IMR-90 (cell line): Measurements from ENCODE around the gene ZFAND6. TPM values are rescaled to one million over a fixed set of nuclear protein-coding genes. Genes with fewer than 3 reads are reported as not detected.

Source experiments
- ATAC-seq: fragments of 200-7000 bp; cut with Tn5 transposase; 2 replicates; pipeline ENCODE4 v1.9.1; 2020; ENCODE audit warnings: low read depth, mild to moderate bottlenecking, moderate library complexity
- BruUV-seq: library from RNA; stranded (reverse); fragments of 400-500 nt; replicated peaks from 2 replicates; lab custom pipeline; 2021; lab: Mats Ljungman, UMichigan
- CTCF ChIA-PET: fragments of 300-600 bp; formaldehyde crosslinking; extraction: SDS; loops from one replicate; lab custom pipeline; 2021; ENCODE audit warnings: antibody characterized with exemption; lab: Yijun Ruan, JAX
- POLR2A ChIA-PET: fragments of 300-600 bp; sonication (Branson Sonifier 250); formaldehyde crosslinking; loops from one replicate; lab custom pipeline; 2022; ENCODE audit warnings: antibody characterized with exemption; ENCODE audit not compliant: unreplicated experiment; lab: Charles Lee
- DNase-seq: peaks from one replicate; pipeline ENCODE4 v3.0.0; 2013
- H2AFZ ChIP-seq: replicated peaks from 2 replicates; pipeline ENCODE3; 2013; ENCODE audit warnings: low read length, mild to moderate bottlenecking; ENCODE audit not compliant: poor library complexity
- H2AK5ac ChIP-seq: 2 replicates; pipeline ENCODE4 v1.6.1; 2013; ENCODE audit warnings: low read depth, low read length, inconsistent platforms
- H2AK9ac ChIP-seq: replicated peaks from 2 replicates; pipeline ENCODE3; 2013; ENCODE audit warnings: mild to moderate bottlenecking, low read depth, low read length, moderate library complexity; ENCODE audit not compliant: poor library complexity
- H2BK120ac ChIP-seq: 2 replicates; pipeline ENCODE4 v1.6.1; 2013; ENCODE audit warnings: low read depth, low read length, inconsistent platforms
- H2BK15ac ChIP-seq: 3 replicates; pipeline ENCODE4 v1.6.1; 2013; ENCODE audit warnings: low read depth, low read length, inconsistent platforms
- H2BK20ac ChIP-seq: 2 replicates; pipeline ENCODE4 v1.6.1; 2013; ENCODE audit warnings: low read depth, mild to moderate bottlenecking, inconsistent platforms, low read length, moderate library complexity
- H2BK5ac ChIP-seq: 2 replicates; pipeline ENCODE4 v1.6.1; 2013; ENCODE audit warnings: mild to moderate bottlenecking, low read depth, low read length, inconsistent platforms; ENCODE audit not compliant: poor library complexity, severe bottlenecking
- H3K14ac ChIP-seq: replicated peaks from 2 replicates; pipeline ENCODE4 v1.6.1; 2013; ENCODE audit warnings: low read depth, low read length, inconsistent platforms
- H3K18ac ChIP-seq: 2 replicates; pipeline ENCODE4 v1.6.1; 2013; ENCODE audit warnings: low read depth, low read length, control low read depth
- H3K23ac ChIP-seq: 2 replicates; pipeline ENCODE4 v1.6.1; 2013; ENCODE audit warnings: low read depth, low read length, inconsistent platforms
- H3K27ac ChIP-seq: 2 replicates; pipeline ENCODE4 v1.5.1; 2013; ENCODE audit warnings: mild to moderate bottlenecking, control low read depth, low read length; ENCODE audit not compliant: insufficient read depth
- H3K27me3 ChIP-seq: 2 replicates; pipeline ENCODE4 v1.6.1; 2013; ENCODE audit warnings: low read length; ENCODE audit not compliant: control insufficient read depth, insufficient read depth
- H3K36me3 ChIP-seq: 2 replicates; pipeline ENCODE4 v1.6.1; 2013; ENCODE audit warnings: low read length, mixed read lengths; ENCODE audit not compliant: control insufficient read depth, insufficient read depth
- H3K4ac ChIP-seq: 2 replicates; pipeline ENCODE4 v1.6.1; 2013; ENCODE audit warnings: low read depth, low read length, inconsistent platforms
- H3K4me1 ChIP-seq: 2 replicates; pipeline ENCODE4 v1.6.1; 2013; ENCODE audit warnings: low read length, mixed read lengths; ENCODE audit not compliant: control insufficient read depth, insufficient read depth
- H3K4me2 ChIP-seq: 2 replicates; pipeline ENCODE4 v1.6.1; 2013; ENCODE audit warnings: low read depth, mild to moderate bottlenecking, control low read depth, low read length, moderate library complexity
- H3K4me3 ChIP-seq: 2 replicates; pipeline ENCODE4 v1.5.1; 2013; ENCODE audit warnings: low read depth, mild to moderate bottlenecking, control low read depth, low read length, moderate library complexity; ENCODE audit not compliant: insufficient read depth
- H3K56ac ChIP-seq: 2 replicates; pipeline ENCODE4 v1.6.1; 2013; ENCODE audit warnings: low read length, inconsistent platforms; ENCODE audit not compliant: insufficient read depth; ENCODE audit errors: extremely low read depth
- H3K79me1 ChIP-seq, 2 experiments: 2 replicates each; pipeline ENCODE4 v1.6.1; 2013; ENCODE audit warnings: low read length in 2 of 2, inconsistent platforms in 1 of 2, low read depth in 1 of 2
- H3K9ac ChIP-seq: 2 replicates; pipeline ENCODE4 v1.6.1; 2013; ENCODE audit warnings: low read depth, low read length, control low read depth
- H3K9me1 ChIP-seq: 2 replicates; pipeline ENCODE4 v1.6.1; 2013; ENCODE audit warnings: low read length, inconsistent platforms; ENCODE audit not compliant: insufficient read depth
- H3K9me3 ChIP-seq: 2 replicates; pipeline ENCODE4 v1.6.1; 2013; ENCODE audit warnings: low read length; ENCODE audit not compliant: control insufficient read depth, insufficient read depth
- H4K20me1 ChIP-seq: 2 replicates; pipeline ENCODE4 v1.6.1; 2013; ENCODE audit warnings: low read length, inconsistent platforms; ENCODE audit not compliant: insufficient read depth
- H4K5ac ChIP-seq: 2 replicates; pipeline ENCODE4 v1.6.1; 2013; ENCODE audit warnings: mild to moderate bottlenecking, low read depth, low read length, control low read depth
- H4K8ac ChIP-seq, 2 experiments: 2 replicates each; pipeline ENCODE4 v1.6.1; 2013; ENCODE audit warnings: low read depth in 2 of 2, low read length in 2 of 2, control low read depth in 1 of 2, inconsistent platforms in 1 of 2
- H4K91ac ChIP-seq: 2 replicates; pipeline ENCODE4 v1.6.1; 2013; ENCODE audit warnings: low read depth, low read length, inconsistent platforms; ENCODE audit not compliant: insufficient read depth
- CEBPB ChIP-seq: IDR thresholded peaks from 2 replicates; pipeline ENCODE4 v1.6.1; 2012; ENCODE audit warnings: low read depth, low read length, improper control_type of control experiment
- CHD1 ChIP-seq: IDR thresholded peaks from 2 replicates; pipeline ENCODE4 v1.6.1; 2012; ENCODE audit warnings: low read depth, low read length, improper control_type of control experiment
- FOS ChIP-seq: fragments of 150-350 bp; IDR thresholded peaks from 2 replicates; pipeline ENCODE4 v1.6.1; 2016; ENCODE audit warnings: low read depth, low read length
- MAFK ChIP-seq: IDR thresholded peaks from 2 replicates; pipeline ENCODE4 v1.6.1; 2012; ENCODE audit warnings: low read depth, low read length, improper control_type of control experiment
- MAZ ChIP-seq: IDR thresholded peaks from 2 replicates; pipeline ENCODE4 v1.6.1; 2012; ENCODE audit warnings: low read depth, mild to moderate bottlenecking, low read length, improper control_type of control experiment, moderate library complexity, borderline replicate concordance
- POLR2A ChIP-seq: IDR thresholded peaks from 2 replicates; pipeline ENCODE4 v1.6.1; 2012; ENCODE audit warnings: mild to moderate bottlenecking, low read depth, low read length
- WGBS, 2 experiments: methylation state at CpG; one replicate each; pipeline versions ENCODE4 v1.1.5 to v1.1.7; 2013; ENCODE audit warnings: missing lambda C conversion rate in 2 of 2; ENCODE audit not compliant: insufficient read length in 1 of 2; ENCODE audit errors: extremely low coverage in 2 of 2; 5-methylcytosine and 5-hydroxymethylcytosine counted together
- dilution Hi-C: fragments of 300-500 bp; cut with HindIII; formaldehyde crosslinking; loops from one replicate; pipeline ENCODE4 v1.14.3; 2018; ENCODE audit warnings: low sequenced_read_pairs; ENCODE audit not compliant: unreplicated experiment
- in situ Hi-C: fragments of 300-500 bp; cut with MboI; formaldehyde crosslinking; loops from 3 replicates; pipeline ENCODE4 v1.14.3; 2019; ENCODE audit warnings: low sequenced_read_pairs, inconsistent platforms, mixed read lengths
- intact Hi-C: fragments of 100-400 bp; cut with micrococcal nuclease; formaldehyde crosslinking; loops from 2 replicates; pipeline ENCODE4 v1.10.0; 2022
- polyA plus RNA-seq, 3 experiments: library from polyadenylated mRNA; depleted of rRNA; stranded (reverse); fragments of >200 nt; gene quantifications; 2 replicates each; pipeline ENCODE4 v1.2.3, GENCODE V29; 2012; ENCODE audit warnings: low replicate concordance in 1 of 3
- total RNA-seq: library from RNA; depleted of rRNA; stranded (reverse); fragments of >200 nt; gene quantifications from 2 replicates; pipeline ENCODE4 v1.2.3, GENCODE V29; 2012

ZFAND6 gene
- total and polyA plus RNA-seq, 2 of the 4 experiments (the other 2 are of a cell fraction), result 77.5 to 96.4 TPM

DNA sequence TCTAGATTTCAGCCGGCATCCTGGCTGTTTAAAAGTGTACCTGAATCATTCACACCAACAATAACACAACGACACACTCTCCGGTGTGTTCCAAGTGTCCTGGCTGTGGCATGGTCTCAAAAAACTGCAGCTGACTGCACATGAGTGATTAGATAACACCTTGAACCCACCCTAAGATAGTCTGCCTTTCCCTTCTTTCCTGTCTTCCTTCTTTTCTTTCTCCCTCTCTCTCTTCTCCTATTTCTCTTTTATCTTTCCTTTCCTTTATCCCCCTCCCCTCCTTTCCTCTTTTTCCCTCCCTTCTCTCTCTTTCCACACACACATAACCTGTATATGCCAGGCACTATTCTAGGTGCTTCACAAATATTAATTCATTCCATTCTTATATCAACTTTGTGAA, 92.1 kb downstream of the ZFAND6 start:
- no peak overlapping the region for H2BK5ac ChIP-seq
- no peak overlapping the region for H3K27ac ChIP-seq
- TF ChIP-seq MAFK, result no peak
- no peak for TF ChIP-seq POLR2A
- TF ChIP-seq CEBPB, result no peak
- TF ChIP-seq FOS, result no peak
- TF ChIP-seq MAZ, result no peak
- TF ChIP-seq CHD1, result no peak
- ChIA-PET CTCF (interaction anchor here (1.1 kb wide), 1 partner anchor 91 kb away, joined by 3 read pairs; no protein-coding TSS in a partner anchor), POLR2A (no interaction called here)
- no peak overlapping the region for H3K9ac ChIP-seq
- H3K27me3 ChIP-seq, result no peaks in the 10 kb centered on the region
- dilution Hi-C loops (no loop called here), in situ Hi-C loops (no loop called here), intact Hi-C loops (no loop called here)
- H4K20me1 ChIP-seq, result no peaks in the 10 kb centered on the region
- H2AK5ac ChIP-seq, result no peak overlapping the region
- no peak overlapping the region for H2AFZ ChIP-seq
- H3K56ac ChIP-seq, result no peak overlapping the region
- H4K5ac ChIP-seq, result no peak overlapping the region
- no peaks in the 10 kb centered on the region for H3K9me3 ChIP-seq
- H3K79me1 ChIP-seq, result peaks cover 17 to 31% of the 10 kb centered on the region in 2 experiments
- no peak overlapping the region for H3K14ac ChIP-seq
- no peak for DNase-seq
- 0 out of 4 replicates have a peak overlapping the region, but pooled peaks of 1 of the 2 experiments have one; percentile 17 for H4K8ac ChIP-seq
- H3K4ac ChIP-seq, result no peak overlapping the region
- H3K4me3 ChIP-seq, result no peak overlapping the region
- no peaks in the 10 kb centered on the region for H3K36me3 ChIP-seq
- peak overlapping the region; percentile 20 for H2AK9ac ChIP-seq
- no peak overlapping the region for H3K4me2 ChIP-seq
- peaks cover 8% of the 10 kb centered on the region for H3K4me1 ChIP-seq
- no peak overlapping the region for H3K23ac ChIP-seq
- no TSS peak for BruUV-seq
- ATAC-seq, result no peak
- no peak overlapping the region for H3K18ac ChIP-seq
- no peak overlapping the region for H2BK120ac ChIP-seq
- no CpG with 5 or more reads among the region's 3 CpGs for WGBS, 2 experiments
- H2BK15ac ChIP-seq, result no peak overlapping the region
- no peak overlapping the region for H2BK20ac ChIP-seq
- no peak overlapping the region for H4K91ac ChIP-seq
- H3K9me1 ChIP-seq, result peaks cover 8% of the 10 kb centered on the region
